ENCODE results near the gene CCDC88C.

Gene CCDC88C

GRCh38 chr14:91309756-91310280 lies 107.8 kb downstream of the CCDC88C start:
- H3K9me3 ChIP-seq (ENCODE audit: control insufficient read depth in 2 of 2, low read length in 2 of 2) = no peaks in the 10 kb centered on the region
- no peak overlapping the region for H3K4me3 ChIP-seq (ENCODE audit: low read length in 2 of 2)
- no peak overlapping the region for H3K9ac ChIP-seq (ENCODE audit: low read depth in 1 of 2, low read length in 2 of 2)
- no peak overlapping the region for H3K27ac ChIP-seq (ENCODE audit: low read depth in 2 of 2, low read length in 2 of 2)
- peaks cover 55 to 71% of the 10 kb centered on the region in 2 donors for H3K36me3 ChIP-seq (ENCODE audit: control insufficient read depth in 2 of 2, insufficient read depth in 2 of 2, low read length in 2 of 2)
- H3K4me1 ChIP-seq (ENCODE audit: control insufficient read depth in 2 of 2, insufficient read depth in 2 of 2, low read length in 2 of 2) = peaks cover 6 to 7% of the 10 kb centered on the region in 2 donors
- no peaks in the 10 kb centered on the region for H3K27me3 ChIP-seq (ENCODE audit: control insufficient read depth in 2 of 2, insufficient read depth in 2 of 2, low read length in 2 of 2)

GRCh38 chr14:91308337-91308736 lies 109.3 kb downstream of the CCDC88C start:
- Histone ChIP-seq H3K9ac (ENCODE audit: low read depth in 1 of 2, low read length in 2 of 2) (no peak overlapping the region), H3K27me3 (ENCODE audit: control insufficient read depth in 2 of 2, insufficient read depth in 2 of 2, low read length in 2 of 2) (no peaks in the 10 kb centered on the region), H3K9me3 (ENCODE audit: control insufficient read depth in 2 of 2, low read length in 2 of 2) (no peaks in the 10 kb centered on the region), H3K4me1 (ENCODE audit: control insufficient read depth in 2 of 2, insufficient read depth in 2 of 2, low read length in 2 of 2) (peaks cover 6 to 7% of the 10 kb centered on the region in 2 donors), H3K27ac (ENCODE audit: low read depth in 2 of 2, low read length in 2 of 2) (no peak overlapping the region), H3K4me3 (ENCODE audit: low read length in 2 of 2) (no peak overlapping the region), H3K36me3 (ENCODE audit: control insufficient read depth in 2 of 2, insufficient read depth in 2 of 2, low read length in 2 of 2) (peaks cover 50 to 69% of the 10 kb centered on the region in 2 donors)

GRCh38 chr14:91307652-91308051 lies 110.0 kb downstream of the CCDC88C start:
- H3K4me3 ChIP-seq (ENCODE audit: low read length in 2 of 2) = no peak overlapping the region
- no peaks in the 10 kb centered on the region for H3K9me3 ChIP-seq (ENCODE audit: control insufficient read depth in 2 of 2, low read length in 2 of 2)
- peaks cover 44 to 65% of the 10 kb centered on the region in 2 donors for H3K36me3 ChIP-seq (ENCODE audit: control insufficient read depth in 2 of 2, insufficient read depth in 2 of 2, low read length in 2 of 2)
- no peaks in the 10 kb centered on the region for H3K27me3 ChIP-seq (ENCODE audit: control insufficient read depth in 2 of 2, insufficient read depth in 2 of 2, low read length in 2 of 2)
- H3K9ac ChIP-seq (ENCODE audit: low read depth in 1 of 2, low read length in 2 of 2) = no peak overlapping the region
- H3K27ac ChIP-seq (ENCODE audit: low read depth in 2 of 2, low read length in 2 of 2) = no peak overlapping the region
- peaks cover 6 to 7% of the 10 kb centered on the region in 2 donors for H3K4me1 ChIP-seq (ENCODE audit: control insufficient read depth in 2 of 2, insufficient read depth in 2 of 2, low read length in 2 of 2)

- Histone ChIP-seq H3K27ac (ENCODE audit: low read depth in 2 of 2, low read length in 2 of 2) (no peak overlapping the region), H3K36me3 (ENCODE audit: control insufficient read depth in 2 of 2, insufficient read depth in 2 of 2, low read length in 2 of 2) (peaks cover 48 to 67% of the 10 kb centered on the region in 2 donors), H3K9me3 (ENCODE audit: control insufficient read depth in 2 of 2, low read length in 2 of 2) (no peaks in the 10 kb centered on the region), H3K27me3 (ENCODE audit: control insufficient read depth in 2 of 2, insufficient read depth in 2 of 2, low read length in 2 of 2) (no peaks in the 10 kb centered on the region), H3K9ac (ENCODE audit: low read depth in 1 of 2, low read length in 2 of 2) (no peak overlapping the region), H3K4me1 (ENCODE audit: control insufficient read depth in 2 of 2, insufficient read depth in 2 of 2, low read length in 2 of 2) (peaks cover 6 to 7% of the 10 kb centered on the region in 2 donors), H3K4me3 (ENCODE audit: low read length in 2 of 2) (no peak overlapping the region)
These were observed 110.6 kb downstream of the CCDC88C start for GRCh38 chr14:91307046-91307445.

GRCh38 chr14:91306547-91306946 lies 111.1 kb downstream of the CCDC88C start:
- Histone ChIP-seq H3K4me1 (ENCODE audit: control insufficient read depth in 2 of 2, insufficient read depth in 2 of 2, low read length in 2 of 2) (peaks cover 6 to 7% of the 10 kb centered on the region in 2 donors), H3K27ac (ENCODE audit: low read depth in 2 of 2, low read length in 2 of 2) (no peak overlapping the region), H3K9ac (ENCODE audit: low read depth in 1 of 2, low read length in 2 of 2) (no peak overlapping the region), H3K4me3 (ENCODE audit: low read length in 2 of 2) (no peak overlapping the region), H3K9me3 (ENCODE audit: control insufficient read depth in 2 of 2, low read length in 2 of 2) (no peaks in the 10 kb centered on the region), H3K36me3 (ENCODE audit: control insufficient read depth in 2 of 2, insufficient read depth in 2 of 2, low read length in 2 of 2) (peaks cover 49 to 72% of the 10 kb centered on the region in 2 donors), H3K27me3 (ENCODE audit: control insufficient read depth in 2 of 2, insufficient read depth in 2 of 2, low read length in 2 of 2) (no peaks in the 10 kb centered on the region)

GRCh38 chr14:91305650-91306431 lies 111.8 kb downstream of the CCDC88C start:
- Histone ChIP-seq H3K9ac (ENCODE audit: low read depth in 1 of 2, low read length in 2 of 2) (no peak overlapping the region), H3K9me3 (ENCODE audit: control insufficient read depth in 2 of 2, low read length in 2 of 2) (no peaks in the 10 kb centered on the region), H3K4me3 (ENCODE audit: low read length in 2 of 2) (no peak overlapping the region), H3K27me3 (ENCODE audit: control insufficient read depth in 2 of 2, insufficient read depth in 2 of 2, low read length in 2 of 2) (no peaks in the 10 kb centered on the region), H3K4me1 (ENCODE audit: control insufficient read depth in 2 of 2, insufficient read depth in 2 of 2, low read length in 2 of 2) (peaks cover 0 to under 1% of the 10 kb centered on the region in 2 donors), H3K27ac (ENCODE audit: low read depth in 2 of 2, low read length in 2 of 2) (no peak overlapping the region), H3K36me3 (ENCODE audit: control insufficient read depth in 2 of 2, insufficient read depth in 2 of 2, low read length in 2 of 2) (peaks cover 51 to 74% of the 10 kb centered on the region in 2 donors)

GRCh38 chr14:91303924-91304229 lies 113.7 kb downstream of the CCDC88C start:
- Histone ChIP-seq H3K9ac (ENCODE audit: low read depth in 1 of 2, low read length in 2 of 2) (no peak overlapping the region), H3K36me3 (ENCODE audit: control insufficient read depth in 2 of 2, insufficient read depth in 2 of 2, low read length in 2 of 2) (peaks cover 62 to 82% of the 10 kb centered on the region in 2 donors), H3K27me3 (ENCODE audit: control insufficient read depth in 2 of 2, insufficient read depth in 2 of 2, low read length in 2 of 2) (no peaks in the 10 kb centered on the region), H3K4me1 (ENCODE audit: control insufficient read depth in 2 of 2, insufficient read depth in 2 of 2, low read length in 2 of 2) (no peaks in the 10 kb centered on the region), H3K4me3 (ENCODE audit: low read length in 2 of 2) (no peak overlapping the region), H3K9me3 (ENCODE audit: control insufficient read depth in 2 of 2, low read length in 2 of 2) (no peaks in the 10 kb centered on the region), H3K27ac (ENCODE audit: low read depth in 2 of 2, low read length in 2 of 2) (no peak overlapping the region)

- Histone ChIP-seq H3K36me3 (ENCODE audit: control insufficient read depth in 2 of 2, insufficient read depth in 2 of 2, low read length in 2 of 2) (peaks cover 56 to 79% of the 10 kb centered on the region in 2 donors), H3K27me3 (ENCODE audit: control insufficient read depth in 2 of 2, insufficient read depth in 2 of 2, low read length in 2 of 2) (no peaks in the 10 kb centered on the region), H3K27ac (ENCODE audit: low read depth in 2 of 2, low read length in 2 of 2) (no peak overlapping the region), H3K9me3 (ENCODE audit: control insufficient read depth in 2 of 2, low read length in 2 of 2) (no peaks in the 10 kb centered on the region), H3K9ac (ENCODE audit: low read depth in 1 of 2, low read length in 2 of 2) (no peak overlapping the region), H3K4me1 (ENCODE audit: control insufficient read depth in 2 of 2, insufficient read depth in 2 of 2, low read length in 2 of 2) (no peaks in the 10 kb centered on the region), H3K4me3 (ENCODE audit: low read length in 2 of 2) (no peak overlapping the region)
These were observed 114.3 kb downstream of the CCDC88C start for GRCh38 chr14:91303091-91303923.

GRCh38 chr14:91302391-91302790 lies 115.2 kb downstream of the CCDC88C start:
- H3K27ac ChIP-seq (ENCODE audit: low read depth in 2 of 2, low read length in 2 of 2) = no peak overlapping the region

GRCh38 chr14:91300957-91301356 lies 116.7 kb downstream of the CCDC88C start:
- no peak overlapping the region for H3K27ac ChIP-seq (ENCODE audit: low read depth in 2 of 2, low read length in 2 of 2)
- no peak overlapping the region for H3K4me3 ChIP-seq (ENCODE audit: low read length in 2 of 2)
- no peaks in the 10 kb centered on the region for H3K9me3 ChIP-seq (ENCODE audit: control insufficient read depth in 2 of 2, low read length in 2 of 2)
- H3K9ac ChIP-seq (ENCODE audit: low read depth in 1 of 2, low read length in 2 of 2) = no peak overlapping the region
- no peaks in the 10 kb centered on the region for H3K4me1 ChIP-seq (ENCODE audit: control insufficient read depth in 2 of 2, insufficient read depth in 2 of 2, low read length in 2 of 2)
- no peaks in the 10 kb centered on the region for H3K27me3 ChIP-seq (ENCODE audit: control insufficient read depth in 2 of 2, insufficient read depth in 2 of 2, low read length in 2 of 2)
- H3K36me3 ChIP-seq (ENCODE audit: control insufficient read depth in 2 of 2, insufficient read depth in 2 of 2, low read length in 2 of 2) = peaks cover 58 to 73% of the 10 kb centered on the region in 2 donors

More at GRCh38 chr14:91302391-91302790, 115.2 kb downstream of the CCDC88C start:
- Histone ChIP-seq H3K36me3 (ENCODE audit: control insufficient read depth in 2 of 2, insufficient read depth in 2 of 2, low read length in 2 of 2) (peaks cover 52 to 73% of the 10 kb centered on the region in 2 donors), H3K4me3 (ENCODE audit: low read length in 2 of 2) (no peak overlapping the region), H3K9ac (ENCODE audit: low read depth in 1 of 2, low read length in 2 of 2) (no peak overlapping the region), H3K27me3 (ENCODE audit: control insufficient read depth in 2 of 2, insufficient read depth in 2 of 2, low read length in 2 of 2) (no peaks in the 10 kb centered on the region), H3K9me3 (ENCODE audit: control insufficient read depth in 2 of 2, low read length in 2 of 2) (no peaks in the 10 kb centered on the region), H3K4me1 (ENCODE audit: control insufficient read depth in 2 of 2, insufficient read depth in 2 of 2, low read length in 2 of 2) (no peaks in the 10 kb centered on the region)
